Neural progenitor cell (in vitro differentiated cells): ENCODE results near the gene ARPP21.

ENCODE experiments used
- EZH2 ChIP-seq: fragments of 200-600 bp; sonication (generic); IDR thresholded peaks from 2 replicates; pipeline ENCODE4 v1.6.1; 2017; ENCODE audit warnings: antibody characterized with exemption, mild to moderate bottlenecking, moderate library complexity
- EZH2phosphoT487 ChIP-seq: fragments of 200-600 bp; sonication (generic); IDR thresholded peaks from 2 replicates; pipeline ENCODE4 v1.6.1; 2017; ENCODE audit warnings: antibody characterized with exemption
- TF ChIP-seq, protein P1 (sequence below): fragments of 200-600 bp; sonication (generic); IDR thresholded peaks from 2 replicates; pipeline ENCODE4 v1.5.1; 2017; ENCODE audit warnings: antibody characterized with exemption, mild to moderate bottlenecking

DNA sequence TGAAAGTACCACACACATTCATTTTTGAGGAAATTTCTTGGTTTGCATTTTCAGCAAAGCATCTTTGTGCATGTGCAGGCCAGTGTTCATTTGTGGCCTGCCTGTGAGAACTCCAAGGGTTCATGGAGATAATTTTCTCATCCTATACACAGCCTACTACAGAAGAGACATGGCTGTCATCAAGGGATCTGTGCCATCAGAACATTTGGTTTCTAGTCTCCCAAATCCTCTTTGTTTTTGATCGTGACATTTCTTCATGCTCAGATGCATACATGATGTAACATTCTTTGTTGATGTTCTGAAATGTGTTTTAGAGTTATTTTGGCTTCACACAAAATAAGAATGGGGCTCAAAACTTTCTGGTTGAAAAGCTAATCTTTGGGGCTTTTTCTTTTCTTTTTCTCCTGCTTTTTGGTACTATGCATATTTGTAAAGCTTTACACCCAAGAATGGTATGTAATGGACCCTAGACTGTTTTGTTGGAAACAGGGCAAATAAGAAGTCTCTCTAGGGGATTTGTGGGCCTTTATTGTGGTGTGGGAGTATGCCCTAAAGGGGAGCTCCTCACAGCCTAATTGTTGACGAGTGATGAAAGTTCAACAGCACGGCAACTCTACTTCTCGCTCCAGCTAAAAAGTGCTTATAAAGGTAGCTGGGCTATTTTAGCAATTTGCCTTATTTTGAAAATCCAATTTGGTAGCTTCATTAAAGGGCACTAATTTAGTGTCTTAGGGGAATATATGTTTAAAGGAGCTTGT lies 3.2 kb upstream of the ARPP21 start:
- TF ChIP-seq EZH2 (no peak), EZH2phosphoT487 (no peak)
- TF ChIP-seq, protein P1, sequence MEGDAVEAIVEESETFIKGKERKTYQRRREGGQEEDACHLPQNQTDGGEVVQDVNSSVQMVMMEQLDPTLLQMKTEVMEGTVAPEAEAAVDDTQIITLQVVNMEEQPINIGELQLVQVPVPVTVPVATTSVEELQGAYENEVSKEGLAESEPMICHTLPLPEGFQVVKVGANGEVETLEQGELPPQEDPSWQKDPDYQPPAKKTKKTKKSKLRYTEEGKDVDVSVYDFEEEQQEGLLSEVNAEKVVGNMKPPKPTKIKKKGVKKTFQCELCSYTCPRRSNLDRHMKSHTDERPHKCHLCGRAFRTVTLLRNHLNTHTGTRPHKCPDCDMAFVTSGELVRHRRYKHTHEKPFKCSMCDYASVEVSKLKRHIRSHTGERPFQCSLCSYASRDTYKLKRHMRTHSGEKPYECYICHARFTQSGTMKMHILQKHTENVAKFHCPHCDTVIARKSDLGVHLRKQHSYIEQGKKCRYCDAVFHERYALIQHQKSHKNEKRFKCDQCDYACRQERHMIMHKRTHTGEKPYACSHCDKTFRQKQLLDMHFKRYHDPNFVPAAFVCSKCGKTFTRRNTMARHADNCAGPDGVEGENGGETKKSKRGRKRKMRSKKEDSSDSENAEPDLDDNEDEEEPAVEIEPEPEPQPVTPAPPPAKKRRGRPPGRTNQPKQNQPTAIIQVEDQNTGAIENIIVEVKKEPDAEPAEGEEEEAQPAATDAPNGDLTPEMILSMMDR = no peak
